BLaER1 treated with 17β-estradiol and CSF1 and Interleukin-3, amounts not matched to agents 10 nM and 100 nM (cell line): Measurements from ENCODE around the gene PADI3.

Experiments
- H3K27ac ChIP-seq, 11 experiments: shearing (Covaris generic); formaldehyde crosslinking; 2 replicates each; pipeline ENCODE4 v1.8.1; 2022
- H3K27me3 ChIP-seq, 11 experiments: shearing (Covaris generic); formaldehyde crosslinking; 2 replicates each; pipeline ENCODE4 v1.8.1; 2022
- H3K36me3 ChIP-seq, 11 experiments: shearing (Covaris generic); formaldehyde crosslinking; 2 replicates each; pipeline ENCODE4 v1.8.1; 2022
- H3K4me1 ChIP-seq, 10 experiments: shearing (Covaris generic); formaldehyde crosslinking; 2 replicates each; pipeline ENCODE4 v1.8.1; 2022
- H3K4me2 ChIP-seq, 11 experiments: shearing (Covaris generic); formaldehyde crosslinking; 2 replicates each; pipeline ENCODE4 v1.8.1; 2022
- H3K4me3 ChIP-seq, 10 experiments: shearing (Covaris generic); formaldehyde crosslinking; 2 replicates each; pipeline ENCODE4 v1.8.1; 2022
- H3K9ac ChIP-seq, 11 experiments: shearing (Covaris generic); formaldehyde crosslinking; 2 replicates each; pipeline ENCODE4 v1.8.1; 2022
- H3K9me3 ChIP-seq, 11 experiments: shearing (Covaris generic); formaldehyde crosslinking; replicated peaks in 1 of 11; 2 replicates each; pipeline ENCODE4 v1.8.1; 2022
- H4K20me1 ChIP-seq, 11 experiments: shearing (Covaris generic); formaldehyde crosslinking; 2 replicates each; pipeline ENCODE4 v1.8.1; 2022
- Cebpa-rat ChIP-seq, 11 experiments: shearing (Covaris generic); IDR thresholded peaks; 2 replicates each; pipeline ENCODE4 v1.8.1; 2022

Gene PADI3

GRCh38 chr1:17258116-17258757 is 9.3 kb downstream of the PADI3 start:
- Histone ChIP-seq H3K4me1 (peaks cover 0 to 9% (median 0%) of the 10 kb centered on the region in 10 experiments; a peak in 3 of 20 replicates), H3K4me2 (no peak overlapping the region), H3K27ac (no peak overlapping the region), H3K4me3 (no peak overlapping the region), H3K9ac (no peak overlapping the region), H3K36me3 (no peaks in the 10 kb centered on the region), H3K9me3 (peaks cover 0 to 11% (median 4%) of the 10 kb centered on the region in 11 experiments; a peak in 6 of 22 replicates), H4K20me1 (no peaks in the 10 kb centered on the region), H3K27me3 (no peaks in the 10 kb centered on the region)
- TF ChIP-seq Cebpa-rat (IDR thresholded peaks at IDR 0.05) = no peak

- Histone ChIP-seq H3K4me2 (no peak overlapping the region), H3K9ac (no peak overlapping the region), H3K9me3 (peaks cover 0 to 12% (median 5%) of the 10 kb centered on the region in 11 experiments; a peak in 6 of 22 replicates), H3K27me3 (no peaks in the 10 kb centered on the region), H3K36me3 (no peaks in the 10 kb centered on the region), H3K27ac (no peak overlapping the region), H3K4me3 (no peak overlapping the region), H4K20me1 (no peaks in the 10 kb centered on the region), H3K4me1 (peaks cover 0 to 9% (median 0%) of the 10 kb centered on the region in 10 experiments; a peak in 3 of 20 replicates)
- TF ChIP-seq Cebpa-rat (IDR thresholded peaks at IDR 0.05) = no peak
Observed at GRCh38 chr1:17258758-17259130, 9.8 kb downstream of the PADI3 start.

GRCh38 chr1:17259233-17259873 is 10.5 kb downstream of the PADI3 start:
- Histone ChIP-seq H3K4me3 (no peak overlapping the region), H3K4me1 (peaks cover 0 to 9% (median 0%) of the 10 kb centered on the region in 10 experiments; a peak in 3 of 20 replicates), H3K9me3 (peaks cover 0 to 12% (median 5%) of the 10 kb centered on the region in 11 experiments; a peak in 6 of 22 replicates), H4K20me1 (no peaks in the 10 kb centered on the region), H3K27ac (no peak overlapping the region), H3K4me2 (no peak overlapping the region), H3K9ac (no peak overlapping the region), H3K27me3 (no peaks in the 10 kb centered on the region), H3K36me3 (no peaks in the 10 kb centered on the region)
- no peak for TF ChIP-seq Cebpa-rat (IDR thresholded peaks at IDR 0.05)

- Histone ChIP-seq H3K4me3 (no peak overlapping the region), H3K27me3 (no peaks in the 10 kb centered on the region), H3K27ac (no peak overlapping the region), H3K4me1 (peaks cover 0 to 9% (median 0%) of the 10 kb centered on the region in 10 experiments; a peak in 3 of 20 replicates), H3K9ac (no peak overlapping the region), H3K4me2 (no peak overlapping the region), H3K9me3 (peaks cover 0 to 12% (median 5%) of the 10 kb centered on the region in 11 experiments; a peak in 6 of 22 replicates), H3K36me3 (no peaks in the 10 kb centered on the region), H4K20me1 (no peaks in the 10 kb centered on the region)
- no peak for TF ChIP-seq Cebpa-rat (IDR thresholded peaks at IDR 0.05)
Observed at GRCh38 chr1:17260264-17260663, 11.4 kb downstream of the PADI3 start.

GRCh38 chr1:17260738-17261137 is 11.8 kb downstream of the PADI3 start:
- H3K4me2 ChIP-seq = no peak overlapping the region
- no peaks in the 10 kb centered on the region for H3K36me3 ChIP-seq
- no peaks in the 10 kb centered on the region for H3K27me3 ChIP-seq
- H3K27ac ChIP-seq = no peak overlapping the region
- H3K9me3 ChIP-seq = peaks cover 0 to 12% (median 5%) of the 10 kb centered on the region in 11 experiments; a peak in 6 of 22 replicates
- no peak overlapping the region for H3K4me3 ChIP-seq
- no peaks in the 10 kb centered on the region for H4K20me1 ChIP-seq
- peaks cover 0 to 7% (median 0%) of the 10 kb centered on the region in 10 experiments; a peak in 3 of 20 replicates for H3K4me1 ChIP-seq
- no peak overlapping the region for H3K9ac ChIP-seq
- TF ChIP-seq Cebpa-rat (IDR thresholded peaks at IDR 0.05) = no peak

- Histone ChIP-seq H3K4me3 (no peak overlapping the region), H3K27me3 (no peaks in the 10 kb centered on the region), H3K4me1 (no peaks in the 10 kb centered on the region), H3K27ac (no peak overlapping the region), H3K9me3 (peaks cover 0 to 12% (median 5%) of the 10 kb centered on the region in 11 experiments; a peak in 6 of 22 replicates), H3K4me2 (no peak overlapping the region), H3K9ac (no peak overlapping the region), H3K36me3 (no peaks in the 10 kb centered on the region), H4K20me1 (no peaks in the 10 kb centered on the region)
- no peak for TF ChIP-seq Cebpa-rat (IDR thresholded peaks at IDR 0.05)
Observed at GRCh38 chr1:17263936-17264335, 15.0 kb downstream of the PADI3 start.

- no peak for TF ChIP-seq Cebpa-rat (IDR thresholded peaks at IDR 0.05)
- H3K27me3 ChIP-seq = no peaks in the 10 kb centered on the region
- no peaks in the 10 kb centered on the region for H3K36me3 ChIP-seq
- no peak overlapping the region for H3K27ac ChIP-seq
- H3K4me2 ChIP-seq = no peak overlapping the region
- H3K9ac ChIP-seq = no peak overlapping the region
- H3K9me3 ChIP-seq = peaks cover 0 to 12% (median 5%) of the 10 kb centered on the region in 11 experiments; a peak in 6 of 22 replicates
- H4K20me1 ChIP-seq = no peaks in the 10 kb centered on the region
- no peak overlapping the region for H3K4me3 ChIP-seq
- H3K4me1 ChIP-seq = no peaks in the 10 kb centered on the region
Observed at GRCh38 chr1:17264470-17264869, 15.6 kb downstream of the PADI3 start.

GRCh38 chr1:17265162-17265561 is 16.3 kb downstream of the PADI3 start:
- H3K4me1 ChIP-seq = no peaks in the 10 kb centered on the region
- no peak overlapping the region for H3K4me2 ChIP-seq
- peaks cover 0 to 12% (median 5%) of the 10 kb centered on the region in 11 experiments; a peak in 6 of 22 replicates for H3K9me3 ChIP-seq
- no peak overlapping the region for H3K4me3 ChIP-seq
- TF ChIP-seq Cebpa-rat (IDR thresholded peaks at IDR 0.05) = no peak
- no peaks in the 10 kb centered on the region for H4K20me1 ChIP-seq
- no peak overlapping the region for H3K9ac ChIP-seq
- no peaks in the 10 kb centered on the region for H3K36me3 ChIP-seq
- no peak overlapping the region for H3K27ac ChIP-seq
- no peaks in the 10 kb centered on the region for H3K27me3 ChIP-seq

GRCh38 chr1:17265950-17266349 is 17.1 kb downstream of the PADI3 start:
- H4K20me1 ChIP-seq = no peaks in the 10 kb centered on the region
- H3K27me3 ChIP-seq = no peaks in the 10 kb centered on the region
- no peak overlapping the region for H3K4me2 ChIP-seq
- no peak overlapping the region for H3K4me3 ChIP-seq
- peaks cover 0 to 12% (median 5%) of the 10 kb centered on the region in 11 experiments; a peak in 6 of 22 replicates for H3K9me3 ChIP-seq
- no peak for TF ChIP-seq Cebpa-rat (IDR thresholded peaks at IDR 0.05)
- no peaks in the 10 kb centered on the region for H3K4me1 ChIP-seq
- no peaks in the 10 kb centered on the region for H3K36me3 ChIP-seq
- H3K27ac ChIP-seq = no peak overlapping the region
- no peak overlapping the region for H3K9ac ChIP-seq
